ENCODE data around the gene MLPH. TPM values are rescaled to one million over a fixed set of nuclear protein-coding genes. Genes with fewer than 3 reads are reported as not detected.
A peak's percentile ranks its signal among the peaks of the same experiment; 100 is the strongest.

The MLPH gene
- total and polyA plus RNA-seq, 2 of the 13 experiments (the other 11 are each of a cell fraction or from before 2014, with no cell fraction given), result 0.12 TPM; not detected in 1

GRCh38 chr2:237601453-237602116 lies 114.5 kb downstream of the MLPH start:
- POLR2A ChIA-PET, result interaction anchor here (0.9 to 3.3 kb wide), 9 partner anchors 11 to 144 kb away, joined by 3 to 40 read pairs (median 4); partner anchors contain the start of gene RAB17
- TF ChIP-seq FOXA3 (CRISPR knock-in tag; IDR thresholded peaks at IDR 0.05), result peak; percentile 61
- TF ChIP-seq LCORL (IDR thresholded peaks at IDR 0.05), result no peak
- TF ChIP-seq LCORL (CRISPR knock-in tag; IDR thresholded peaks at IDR 0.05), result peak; percentile 91
- TF ChIP-seq TCF12 (IDR thresholded peaks at IDR 0.05), result no peak
- peak; percentile 85; the same call in 1 of the 2 replicates for TF ChIP-seq TCF12 (CRISPR knock-in tag; IDR thresholded peaks at IDR 0.05)
- no peak for TF ChIP-seq IRX3 (CRISPR knock-in tag; IDR thresholded peaks at IDR 0.05; ENCODE audit: borderline replicate concordance, low read depth)
- TF ChIP-seq CSRNP1 (CRISPR knock-in tag; IDR thresholded peaks at IDR 0.05), result peak; percentile 86
- peak; percentile 9; the same call in 1 of the 2 replicates for TF ChIP-seq SP5 (CRISPR knock-in tag; IDR thresholded peaks at IDR 0.05; ENCODE audit: borderline replicate concordance, low read depth)
- no peak for TF ChIP-seq PRDM4 (CRISPR knock-in tag; IDR thresholded peaks at IDR 0.05; ENCODE audit: borderline replicate concordance)
- peak; percentile 79 for TF ChIP-seq ZGPAT (CRISPR knock-in tag; IDR thresholded peaks at IDR 0.05)
- no peak for TF ChIP-seq SP140L (CRISPR knock-in tag; IDR thresholded peaks at IDR 0.05; ENCODE audit: borderline replicate concordance)
- 0 out of 2 replicates have a peak, but pooled peaks have one; percentile 79 for TF ChIP-seq ZNF354B (CRISPR knock-in tag; IDR thresholded peaks at IDR 0.05)
- 0 out of 2 replicates have a peak, but pooled peaks have one; percentile 41 for TF ChIP-seq STAT5B (CRISPR knock-in tag; IDR thresholded peaks at IDR 0.05)
- no peak for TF ChIP-seq ZNF616 (CRISPR knock-in tag; IDR thresholded peaks at IDR 0.05; ENCODE audit: low read depth)
- TF ChIP-seq ZBTB26 (CRISPR knock-in tag; IDR thresholded peaks at IDR 0.05; ENCODE audit: borderline replicate concordance), result peak; percentile 51; the same call in 1 of the 2 replicates
- no peak for TF ChIP-seq ZNF83 (CRISPR knock-in tag; IDR thresholded peaks at IDR 0.05; ENCODE audit: borderline replicate concordance)
- no peak for TF ChIP-seq TRIM24 (CRISPR knock-in tag; IDR thresholded peaks at IDR 0.05)
- TF ChIP-seq CENPX (CRISPR knock-in tag; IDR thresholded peaks at IDR 0.05), result no peak

More at GRCh38 chr2:237601453-237602116, 114.5 kb downstream of the MLPH start:
- peak overlapping the region; percentile 70 for H3K27ac ChIP-seq (ENCODE audit: extremely low read length, insufficient read depth, low read length)
- H3K9ac ChIP-seq (ENCODE audit: insufficient read depth, low read depth, low read length), result peak overlapping the region; percentile 55
- no peaks in the 10 kb centered on the region for H3K36me3 ChIP-seq (replicated peaks in 1 of 2; ENCODE audit: control insufficient read depth in 1 of 2, insufficient read depth in 2 of 2, low read length in 2 of 2)
- no peaks in the 10 kb centered on the region for H4K20me1 ChIP-seq (ENCODE audit: insufficient read depth, low read length)
- peak; percentile 84 for ATAC-seq
- H3K4me1 ChIP-seq (ENCODE audit: insufficient read depth, low read length), result peaks cover 91% of the 10 kb centered on the region
- peak overlapping the region; percentile 42 to 69 (median 51) for H3K4me3 ChIP-seq (replicated peaks in 1 of 3; ENCODE audit: insufficient read depth in 1 of 3, low read depth in 2 of 3, low read length in 3 of 3)
- peaks cover 5 to 6% of the 10 kb centered on the region in 2 experiments; a peak in 4 of 5 replicates for H3K27me3 ChIP-seq (ENCODE audit: control insufficient read depth in 1 of 2, insufficient read depth in 2 of 2, low read length in 2 of 2)
- in situ Hi-C loops (cut with HindIII; ENCODE audit: extremely low pct_ligation_motif_present, low pct_unique_long_range_greater_than_20kb), result loop anchor here (5.0 kb wide), 1 partner anchor 141 kb away; no protein-coding TSS in a partner anchor
- H3K4me2 ChIP-seq (ENCODE audit: low read depth, low read length), result peak overlapping the region; percentile 93
- CTCF ChIA-PET (ENCODE audit: low intra/inter-chr PET ratio, low total read pairs), result no interaction called here
- H3K9me3 ChIP-seq (ENCODE audit: low read length), result no peaks in the 10 kb centered on the region
- intact Hi-C loops (cut with micrococcal nuclease; ENCODE audit: unreplicated experiment), result loop anchor here (2.0 kb wide), 1 partner anchor 13 kb away; no protein-coding TSS in a partner anchor
- no TSS peak for BruUV-seq (replicated peaks)
- DNase-seq (ENCODE audit: low spot score), result peak; percentile 85
- peak overlapping the region; percentile 59 for H2AFZ ChIP-seq (ENCODE audit: low read length)
- WGBS (ENCODE audit: low lambda C conversion rate), result 0% methylated on average over 14 of the region's 14 CpGs
- peaks cover 7% of the 10 kb centered on the region for H3K79me2 ChIP-seq (ENCODE audit: insufficient read depth, low read length)
- FAIRE-seq, result no peak
